Type B pancreatic cell (in vitro differentiated cells): ENCODE data around the gene SLC29A1. TPM values are rescaled to one million over a fixed set of nuclear protein-coding genes. Genes with fewer than 3 reads are reported as not detected.

Source experiments
- DNase-seq: peaks from one replicate; pipeline ENCODE4 v3.0.0; 2021; ENCODE audit warnings: mixed read lengths; ENCODE audit not compliant: unreplicated experiment; ENCODE audit errors: extremely low spot score
- H3K27ac Mint-ChIP-seq: 2 replicates; pipeline ENCODE4 v1.8.0; 2021; ENCODE audit warnings: mild to moderate bottlenecking, mixed read lengths
- H3K27me3 Mint-ChIP-seq: 2 replicates; pipeline ENCODE4 v1.8.0; 2021; ENCODE audit warnings: mixed read lengths
- H3K36me3 Mint-ChIP-seq: 2 replicates; pipeline ENCODE4 v1.8.0; 2021; ENCODE audit warnings: mixed read lengths
- H3K4me1 Mint-ChIP-seq: one replicate; pipeline ENCODE4 v1.8.0; 2021; ENCODE audit warnings: mixed read lengths; ENCODE audit not compliant: unreplicated experiment
- H3K4me3 Mint-ChIP-seq: 2 replicates; pipeline ENCODE4 v1.8.0; 2021; ENCODE audit warnings: mild to moderate bottlenecking, mixed read lengths
- H3K9me3 Mint-ChIP-seq: 2 replicates; pipeline ENCODE4 v1.8.0; 2021; ENCODE audit warnings: mixed read lengths
- total RNA-seq: library from RNA; stranded (reverse); gene quantifications from 2 replicates; pipeline ENCODE4 v1.2.1, GENCODE V29; 2021; ENCODE audit warnings: low replicate concordance
- TF ChIP-seq, protein P1 (sequence below): fragments of 200-600 bp; sonication (generic); conservative IDR thresholded peaks from 2 replicates; pipeline ENCODE4 v1.5.0; 2021; ENCODE audit warnings: antibody characterized with exemption, mild to moderate bottlenecking

Gene SLC29A1
- total RNA-seq, 1 donor from 2014 or later: 33.6 TPM

DNA sequence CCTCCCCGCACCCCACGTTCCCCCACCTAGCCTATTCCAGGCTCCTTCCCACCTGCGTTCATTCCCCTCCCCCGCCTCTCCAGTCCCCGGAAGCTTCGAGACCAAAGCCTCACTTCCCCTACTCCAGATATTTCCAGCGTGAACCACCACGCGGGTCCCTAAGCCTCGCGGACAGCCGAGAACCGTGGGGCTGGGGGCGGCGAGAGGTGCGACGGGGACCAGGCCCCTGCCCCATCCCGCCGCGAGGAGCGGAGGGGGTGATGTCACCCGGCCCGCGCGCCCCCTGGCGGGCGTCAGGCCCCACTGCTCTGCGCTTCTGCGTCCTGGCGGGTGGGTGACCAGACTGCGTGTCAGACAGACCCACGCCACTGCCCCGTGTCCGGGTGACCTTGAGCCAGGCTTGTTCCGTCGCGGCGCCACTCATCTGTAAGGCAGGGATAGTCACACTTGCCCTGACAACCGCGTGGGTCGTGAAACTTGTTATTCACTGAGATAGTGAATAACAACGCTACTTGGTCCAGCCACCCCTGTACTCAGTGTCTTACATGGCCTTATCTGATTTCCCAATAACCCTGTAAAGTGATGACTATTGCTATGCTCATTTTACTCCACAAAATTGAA is 14.5 kb downstream of the SLC29A1 start:
- TF ChIP-seq, protein P1, sequence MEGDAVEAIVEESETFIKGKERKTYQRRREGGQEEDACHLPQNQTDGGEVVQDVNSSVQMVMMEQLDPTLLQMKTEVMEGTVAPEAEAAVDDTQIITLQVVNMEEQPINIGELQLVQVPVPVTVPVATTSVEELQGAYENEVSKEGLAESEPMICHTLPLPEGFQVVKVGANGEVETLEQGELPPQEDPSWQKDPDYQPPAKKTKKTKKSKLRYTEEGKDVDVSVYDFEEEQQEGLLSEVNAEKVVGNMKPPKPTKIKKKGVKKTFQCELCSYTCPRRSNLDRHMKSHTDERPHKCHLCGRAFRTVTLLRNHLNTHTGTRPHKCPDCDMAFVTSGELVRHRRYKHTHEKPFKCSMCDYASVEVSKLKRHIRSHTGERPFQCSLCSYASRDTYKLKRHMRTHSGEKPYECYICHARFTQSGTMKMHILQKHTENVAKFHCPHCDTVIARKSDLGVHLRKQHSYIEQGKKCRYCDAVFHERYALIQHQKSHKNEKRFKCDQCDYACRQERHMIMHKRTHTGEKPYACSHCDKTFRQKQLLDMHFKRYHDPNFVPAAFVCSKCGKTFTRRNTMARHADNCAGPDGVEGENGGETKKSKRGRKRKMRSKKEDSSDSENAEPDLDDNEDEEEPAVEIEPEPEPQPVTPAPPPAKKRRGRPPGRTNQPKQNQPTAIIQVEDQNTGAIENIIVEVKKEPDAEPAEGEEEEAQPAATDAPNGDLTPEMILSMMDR: peak; percentile 99
- H3K27me3 Mint-ChIP-seq: no peaks in the 10 kb centered on the region
- H3K4me1 Mint-ChIP-seq: peaks cover 28% of the 10 kb centered on the region
- peak overlapping the region; percentile 89 for H3K4me3 Mint-ChIP-seq
- H3K36me3 Mint-ChIP-seq: no peaks in the 10 kb centered on the region
- DNase-seq: peak; percentile 89
- H3K27ac Mint-ChIP-seq: peak overlapping the region; percentile 90
- no peaks in the 10 kb centered on the region for H3K9me3 Mint-ChIP-seq

DNA sequence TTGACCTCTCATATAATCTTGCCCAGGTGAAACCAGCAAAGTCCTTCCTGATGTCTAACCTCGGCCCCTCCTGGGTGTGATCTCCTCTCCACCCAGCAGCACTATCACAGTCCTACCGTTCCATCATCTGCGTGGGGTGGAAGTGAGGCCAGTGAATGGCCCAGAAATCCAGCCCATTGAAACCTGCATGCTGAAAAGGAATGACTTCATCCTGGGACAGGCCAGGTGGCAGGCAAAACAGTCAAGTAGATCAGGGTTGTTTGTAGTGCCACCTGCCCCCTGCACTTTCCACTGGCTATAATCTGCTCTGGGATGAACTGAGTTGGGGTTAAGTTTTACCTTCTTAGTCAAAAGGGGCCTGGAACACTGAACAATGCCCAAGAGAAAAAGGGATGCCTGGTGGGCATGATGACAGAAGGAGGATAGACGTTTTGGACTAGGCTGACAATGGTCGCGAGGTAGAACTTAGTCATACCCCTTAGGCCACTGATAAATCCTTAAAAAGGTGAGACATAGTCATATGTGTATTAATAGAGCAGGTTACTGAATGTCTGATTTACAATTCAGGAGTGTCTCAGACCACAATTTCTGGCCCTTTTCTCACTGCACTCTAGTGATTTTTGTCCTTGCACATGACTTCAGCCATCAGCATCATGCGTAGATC is 15.4 kb downstream of the SLC29A1 start:
- DNase-seq: no peak
- peak overlapping the region; percentile 90 for H3K27ac Mint-ChIP-seq
- no peaks in the 10 kb centered on the region for H3K9me3 Mint-ChIP-seq
- H3K4me3 Mint-ChIP-seq: peak overlapping the region; percentile 89
- peaks cover 25% of the 10 kb centered on the region for H3K4me1 Mint-ChIP-seq
- H3K27me3 Mint-ChIP-seq: no peaks in the 10 kb centered on the region
- TF ChIP-seq, protein P1: no peak
- H3K36me3 Mint-ChIP-seq: no peaks in the 10 kb centered on the region

DNA sequence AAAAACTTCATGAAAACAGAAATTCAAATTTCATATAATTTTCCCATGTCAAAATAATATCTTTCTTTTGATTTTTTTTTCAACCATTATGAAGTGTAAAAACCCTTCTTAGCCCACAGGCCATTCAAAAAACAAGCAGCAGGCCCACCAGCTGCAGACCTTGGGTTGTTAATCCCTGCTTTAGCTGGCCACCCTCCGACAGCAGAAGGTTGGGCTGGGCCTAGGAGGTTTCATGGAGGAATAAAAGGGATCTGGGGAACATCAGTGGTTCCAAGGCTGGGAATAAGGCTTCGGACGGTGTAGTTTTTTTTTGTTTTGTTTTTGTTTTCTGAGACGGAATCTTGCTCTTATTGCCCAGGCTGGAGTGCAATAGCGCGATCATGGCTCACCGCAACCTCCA is 19.9 kb downstream of the SLC29A1 start:
- peaks cover 11% of the 10 kb centered on the region for H3K4me1 Mint-ChIP-seq

DNA sequence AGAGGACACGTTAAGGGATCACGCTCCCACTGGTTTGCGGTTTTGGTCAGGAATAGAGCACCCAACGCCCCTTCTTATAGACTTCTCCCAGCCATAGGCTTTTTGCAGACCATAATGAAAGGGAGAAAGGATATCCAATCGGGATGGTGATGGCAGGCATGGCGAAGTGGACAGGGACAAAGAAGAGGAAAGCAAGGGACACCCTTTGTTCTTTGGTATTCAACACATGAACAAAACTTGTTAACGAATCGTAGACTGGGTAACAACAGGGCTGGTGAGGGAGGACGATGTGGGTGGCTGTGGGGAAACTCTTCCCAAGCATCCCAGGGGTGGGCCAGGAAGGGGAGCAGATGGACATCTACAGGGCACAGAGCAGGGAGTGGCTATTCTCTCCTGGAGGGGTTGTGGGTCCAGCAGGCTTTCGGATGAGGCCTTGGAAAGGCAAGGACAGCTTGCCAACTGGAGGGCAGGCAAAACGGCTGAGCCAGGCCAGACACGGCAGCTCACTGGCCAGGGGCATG is 22.1 kb downstream of the SLC29A1 start:
- TF ChIP-seq, protein P1: no peak
- peak overlapping the region; percentile 100 for H3K27ac Mint-ChIP-seq
- H3K27me3 Mint-ChIP-seq: peaks cover 6% of the 10 kb centered on the region
- peaks cover 23% of the 10 kb centered on the region for H3K4me1 Mint-ChIP-seq
- H3K4me3 Mint-ChIP-seq: peak overlapping the region; percentile 99
- H3K36me3 Mint-ChIP-seq: peaks cover 27% of the 10 kb centered on the region
- no peaks in the 10 kb centered on the region for H3K9me3 Mint-ChIP-seq
- no peak for DNase-seq

More for the DNA sequence above, 19.9 kb downstream of the SLC29A1 start:
- Mint-ChIP-seq H3K4me3 (no peak overlapping the region), H3K9me3 (no peaks in the 10 kb centered on the region), H3K36me3 (peaks cover 11% of the 10 kb centered on the region), H3K27me3 (peaks cover 6% of the 10 kb centered on the region), H3K27ac (no peak overlapping the region)
- TF ChIP-seq, protein P1: no peak
- DNase-seq: no peak

DNA sequence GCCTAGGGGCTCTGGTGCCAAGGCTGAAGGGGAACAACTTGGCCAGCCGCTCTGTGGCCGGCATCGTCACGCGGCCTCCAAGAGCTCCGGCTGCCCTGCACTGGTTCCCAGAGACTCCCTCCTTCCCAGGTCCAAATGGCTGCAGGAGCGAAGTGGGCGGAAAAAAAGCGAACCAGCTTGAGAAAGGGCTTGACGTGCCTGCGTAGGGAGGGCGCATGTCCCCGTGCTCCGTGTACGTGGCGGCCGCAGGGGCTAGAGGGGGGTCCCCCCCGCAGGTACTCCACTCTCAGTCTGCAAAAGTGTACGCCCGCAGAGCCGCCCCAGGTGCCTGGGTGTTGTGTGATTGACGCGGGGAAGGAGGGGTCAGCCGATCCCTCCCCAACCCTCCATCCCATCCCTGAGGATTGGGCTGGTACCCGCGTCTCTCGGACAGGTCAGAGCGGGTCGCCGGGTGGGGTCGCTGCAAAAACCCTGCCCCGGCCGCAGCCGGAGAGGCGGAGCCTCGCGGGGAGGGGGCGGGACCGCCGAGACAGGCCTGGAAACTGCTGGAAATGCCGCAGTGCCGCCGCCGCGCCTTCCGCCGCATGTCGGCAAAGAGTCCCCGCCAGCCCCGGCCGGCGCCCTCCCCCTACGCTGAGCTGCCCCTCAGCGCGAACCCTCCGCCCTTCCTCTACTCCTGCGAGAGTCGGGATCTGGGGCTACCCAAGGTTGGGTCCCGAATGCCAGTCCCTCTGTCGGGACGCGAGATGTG is 22.7 kb downstream of the SLC29A1 start:
- Mint-ChIP-seq H3K27me3 (peaks cover 6% of the 10 kb centered on the region), H3K9me3 (no peaks in the 10 kb centered on the region), H3K27ac (peak overlapping the region; percentile 100), H3K4me1 (peaks cover 24% of the 10 kb centered on the region), H3K4me3 (peak overlapping the region; percentile 99), H3K36me3 (peaks cover 29% of the 10 kb centered on the region)
- peak; percentile 91 for DNase-seq
- TF ChIP-seq, protein P1: peak; percentile 42
